Colon (tissue), 2 donors: ENCODE data around the gene DNAH6.

Source experiments
- FAIRE-seq: peaks from 2 replicates; lab custom pipeline; 2012; peaks lifted over from hg19 to GRCh38; lab: Jason Lieb, UNC
- donor health status: control.
- donor health status: control.

Gene DNAH6

DNA sequence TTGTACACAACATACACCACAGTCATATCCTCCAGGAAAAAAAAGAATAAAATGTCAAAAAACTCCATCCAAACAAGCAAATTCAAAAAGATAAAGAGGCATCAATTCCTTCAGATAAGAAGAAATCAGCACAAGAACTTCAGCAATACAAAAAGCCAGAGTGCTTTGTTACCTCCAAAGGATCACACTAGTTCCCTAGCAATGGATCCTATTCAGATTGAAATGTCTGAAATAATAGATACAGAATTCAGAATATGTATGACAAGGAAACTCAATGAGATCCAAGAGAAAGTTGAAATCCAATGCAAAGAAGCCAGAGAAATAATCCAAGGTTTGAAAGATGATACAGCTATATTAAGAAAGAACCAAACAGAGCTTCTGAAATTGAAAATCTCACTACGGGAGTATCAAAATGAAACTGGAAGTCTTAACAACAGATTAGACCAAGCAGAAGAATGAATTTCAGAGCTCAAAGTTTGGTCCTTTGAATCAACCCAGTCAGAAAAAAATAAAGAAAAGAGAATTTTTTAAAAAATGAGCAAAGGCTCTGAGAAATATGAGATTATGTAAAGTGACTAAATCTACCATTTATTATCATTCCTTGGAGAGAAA, 284.0 kb downstream of the DNAH6 start:
- FAIRE-seq = no peak

DNA sequence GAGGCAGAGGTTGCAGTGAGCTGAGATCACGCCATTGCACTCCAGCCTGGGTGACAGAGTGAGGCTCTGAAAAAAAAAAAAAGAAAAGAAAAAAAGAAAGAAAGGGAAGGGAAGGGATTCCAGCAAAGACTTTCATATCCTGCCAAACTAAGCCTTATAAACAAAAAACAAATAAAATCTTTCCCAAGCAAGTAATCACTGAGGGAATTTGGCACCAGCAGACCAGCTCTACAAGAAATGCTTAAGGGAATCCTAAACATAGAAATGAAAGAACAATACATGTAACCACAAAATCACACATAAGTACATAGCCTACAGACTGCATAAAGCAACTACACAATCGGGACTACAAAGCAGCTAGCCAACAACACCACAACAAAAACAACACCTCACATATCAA, 285.5 kb downstream of the DNAH6 start:
- no peak for FAIRE-seq

DNA sequence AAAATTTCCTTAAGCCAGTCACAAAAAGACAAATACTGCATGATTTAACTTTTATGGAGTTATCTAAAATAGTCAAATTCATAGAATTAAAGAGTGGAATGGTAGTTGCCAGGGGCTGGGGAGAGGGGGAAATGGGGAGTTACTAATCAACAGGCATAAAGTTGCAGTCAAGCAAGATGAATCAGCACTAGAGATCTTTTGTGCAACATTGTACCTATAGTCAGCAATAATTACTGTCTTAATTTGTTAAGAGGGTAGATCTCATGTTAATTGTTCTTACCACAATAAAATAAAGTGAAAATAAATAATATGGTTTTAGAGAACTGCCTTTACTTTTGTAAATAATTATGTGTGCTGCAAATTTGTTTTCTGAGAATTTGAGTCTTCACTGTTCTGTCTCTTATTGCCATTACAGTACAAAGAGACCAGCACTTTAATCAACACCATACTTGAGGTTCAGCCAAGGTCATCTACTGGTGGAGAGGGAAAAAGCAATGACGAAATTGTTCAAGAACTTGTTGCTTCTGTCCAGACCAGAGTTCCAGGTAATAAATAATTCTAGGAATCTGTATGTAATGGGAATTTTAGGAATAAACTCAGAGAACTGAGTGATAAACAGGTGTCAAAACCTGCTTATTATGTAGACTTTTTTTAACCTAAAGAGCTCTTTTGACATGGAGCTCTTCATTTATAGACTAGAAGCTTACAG, 289.1 kb downstream of the DNAH6 start:
- FAIRE-seq = no peak

DNA sequence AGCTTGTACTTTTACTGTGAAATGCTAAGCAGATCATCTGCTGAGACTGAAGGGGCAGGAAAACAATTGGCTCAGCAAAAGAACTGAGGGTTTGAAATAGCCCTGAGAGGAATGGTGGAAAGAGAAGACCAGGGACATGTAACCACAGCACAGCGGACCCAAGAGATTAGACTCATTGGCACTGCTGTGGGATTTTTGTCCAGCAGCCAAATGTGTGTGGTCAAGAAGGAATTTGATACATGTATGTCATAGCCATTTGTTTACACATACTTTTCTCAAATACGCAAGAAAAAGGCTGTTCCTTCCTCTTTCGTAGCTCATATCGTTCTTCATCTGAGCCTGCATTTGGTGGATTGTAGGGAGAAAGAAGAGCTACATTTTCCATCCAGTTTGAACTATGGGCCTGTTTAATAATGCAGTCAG, 290.8 kb downstream of the DNAH6 start:
- no peak for FAIRE-seq

DNA sequence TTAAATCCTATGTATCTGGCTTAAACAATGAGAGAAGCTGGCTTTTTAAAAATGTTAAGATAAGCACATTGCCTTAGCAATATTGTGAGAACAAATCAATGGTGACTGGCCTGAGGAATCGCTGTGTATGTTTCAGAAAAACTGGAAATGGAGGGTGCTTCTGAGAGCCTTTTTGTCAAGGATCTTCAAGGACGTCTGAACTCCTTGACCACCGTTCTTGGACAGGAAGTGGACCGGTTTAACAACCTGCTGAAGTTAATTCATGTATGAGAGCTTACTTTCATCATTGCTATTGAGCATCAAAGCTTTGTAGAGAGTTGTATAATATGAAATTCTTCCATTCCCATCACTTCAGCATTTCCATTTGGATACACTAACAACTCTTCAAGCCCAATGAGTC, 292.0 kb downstream of the DNAH6 start:
- FAIRE-seq = no peak

DNA sequence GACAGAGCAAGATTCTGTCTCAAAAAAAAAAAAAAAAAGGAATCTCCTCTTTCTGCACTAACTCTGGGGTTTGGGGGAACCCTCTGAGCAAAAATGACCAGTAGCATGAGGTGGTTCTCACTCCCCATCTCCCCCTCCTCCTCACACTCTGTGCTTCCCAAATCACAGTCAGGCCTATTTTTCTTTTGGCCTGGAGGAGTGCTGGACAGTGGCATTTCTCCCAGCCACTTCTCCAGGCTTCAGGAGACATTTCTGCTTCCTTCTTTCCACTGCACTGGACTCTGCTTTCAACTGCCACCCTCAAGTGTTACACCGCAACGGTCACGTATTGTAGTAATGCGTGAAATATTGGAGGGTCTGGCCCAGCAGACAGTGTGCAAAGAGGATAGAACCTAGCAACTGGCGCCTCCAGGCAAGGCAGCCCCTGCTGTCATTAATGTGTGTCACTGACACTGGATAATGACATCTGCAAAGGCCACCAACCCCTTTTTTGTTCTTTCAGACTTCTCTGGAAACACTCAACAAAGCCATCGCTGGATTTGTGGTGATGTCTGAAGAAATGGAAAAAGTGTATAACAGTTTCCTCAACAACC, 295.6 kb downstream of the DNAH6 start:
- FAIRE-seq = no peak

DNA sequence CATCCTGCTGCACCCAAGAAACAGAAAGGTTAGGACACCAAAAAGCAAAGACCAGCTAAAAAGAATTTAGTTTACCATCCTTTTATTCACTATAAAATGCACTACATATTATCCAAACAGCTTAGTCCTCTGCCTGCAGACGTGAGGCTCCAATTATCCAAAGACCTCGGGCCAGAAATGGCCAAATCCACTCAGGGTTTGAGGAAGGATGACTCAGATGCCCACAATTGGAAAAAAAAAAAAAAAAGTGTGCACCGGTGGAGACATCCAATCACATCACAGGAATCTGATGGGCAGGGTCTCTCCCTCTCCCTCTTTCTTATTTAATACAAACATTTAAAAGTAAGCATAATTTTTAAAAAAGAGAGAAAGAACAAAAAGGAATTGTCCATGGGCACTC, 298.8 kb downstream of the DNAH6 start:
- no peak for FAIRE-seq

DNA sequence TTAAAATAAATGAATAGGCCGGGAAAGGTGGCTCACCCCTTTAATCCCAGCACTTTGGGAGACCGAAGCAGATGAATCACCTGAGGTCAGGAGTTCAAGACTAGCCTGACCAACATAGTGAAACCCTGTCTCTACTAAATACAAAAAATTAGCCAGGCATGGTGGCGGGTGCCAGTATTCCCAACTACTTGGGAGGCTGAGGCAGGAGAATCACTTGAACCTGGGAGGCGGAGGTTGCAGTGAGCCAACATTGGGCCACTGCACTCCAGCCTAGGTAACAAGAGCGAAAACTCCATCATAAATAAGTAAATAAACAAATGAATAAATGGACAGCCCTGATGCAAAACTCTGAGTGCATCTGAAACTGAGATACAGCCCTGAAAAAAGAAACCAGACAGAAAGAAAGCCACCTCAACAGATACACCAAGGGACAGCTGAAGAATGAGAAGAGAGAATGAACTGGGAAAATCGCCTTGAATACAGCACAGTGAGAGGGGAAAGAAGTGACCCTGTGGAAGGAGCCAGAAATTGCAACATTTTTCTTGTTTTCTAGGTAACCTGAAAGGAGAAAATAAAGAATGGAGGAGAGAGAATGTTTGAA, 300.2 kb downstream of the DNAH6 start:
- no peak for FAIRE-seq

DNA sequence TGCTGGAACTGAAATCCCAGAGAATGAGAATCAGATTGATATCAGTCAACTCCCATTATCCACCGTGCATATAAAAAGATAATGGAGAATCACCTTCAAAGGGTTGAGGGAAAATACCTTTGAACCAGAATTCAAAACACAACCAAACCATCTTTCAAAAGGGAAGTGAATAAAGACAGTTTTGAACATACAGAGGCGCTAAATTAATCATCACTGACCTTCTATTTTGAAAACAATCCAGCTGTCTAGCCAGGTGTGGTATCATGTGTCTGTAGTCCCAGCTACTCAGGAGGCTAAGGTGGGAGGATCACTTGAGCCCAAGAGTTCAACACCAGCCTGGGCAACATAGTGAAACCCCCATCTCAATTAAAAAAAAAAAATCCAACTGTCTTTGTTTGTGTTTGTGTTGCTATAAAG, 300.9 kb downstream of the DNAH6 start:
- no peak for FAIRE-seq

DNA sequence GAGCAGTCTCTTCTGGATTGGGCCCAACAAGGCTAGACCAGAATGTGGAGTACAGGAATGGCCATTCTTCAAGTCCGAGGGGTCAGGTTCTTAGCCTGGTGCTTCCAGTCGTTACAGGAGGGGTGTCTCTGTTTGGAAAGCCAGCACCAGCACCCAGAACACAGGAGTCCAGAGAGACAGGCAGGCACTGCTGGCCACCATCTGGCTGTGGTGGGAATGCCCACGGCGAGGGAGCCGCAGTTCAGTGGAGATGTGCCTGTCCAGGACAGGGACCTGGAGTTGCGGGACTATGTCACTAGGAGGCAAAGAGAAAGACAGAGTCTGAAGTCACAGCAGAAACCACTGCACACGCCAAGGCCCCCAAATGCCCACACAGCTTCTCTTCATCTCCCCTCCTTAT, 305.5 kb downstream of the DNAH6 start:
- FAIRE-seq = no peak

DNA sequence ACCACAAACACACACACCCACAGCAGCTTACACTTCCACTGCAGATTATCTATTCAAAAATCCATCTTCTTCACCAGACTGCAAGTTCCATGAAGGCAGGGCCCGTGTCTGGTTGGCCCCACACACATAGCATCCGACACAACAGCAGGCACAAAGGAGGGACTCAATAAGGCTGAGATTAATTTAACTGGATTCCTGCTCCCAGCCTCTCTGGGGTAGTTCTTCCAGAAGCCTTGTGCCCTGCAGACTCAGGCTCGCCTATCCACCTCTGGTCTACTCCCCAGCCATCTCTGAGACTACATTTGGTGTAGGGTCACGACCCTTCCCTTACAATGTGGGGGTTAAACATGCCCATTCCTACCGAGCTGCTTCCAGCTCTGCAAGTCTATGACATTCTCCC, 306.9 kb downstream of the DNAH6 start:
- FAIRE-seq = no peak

DNA sequence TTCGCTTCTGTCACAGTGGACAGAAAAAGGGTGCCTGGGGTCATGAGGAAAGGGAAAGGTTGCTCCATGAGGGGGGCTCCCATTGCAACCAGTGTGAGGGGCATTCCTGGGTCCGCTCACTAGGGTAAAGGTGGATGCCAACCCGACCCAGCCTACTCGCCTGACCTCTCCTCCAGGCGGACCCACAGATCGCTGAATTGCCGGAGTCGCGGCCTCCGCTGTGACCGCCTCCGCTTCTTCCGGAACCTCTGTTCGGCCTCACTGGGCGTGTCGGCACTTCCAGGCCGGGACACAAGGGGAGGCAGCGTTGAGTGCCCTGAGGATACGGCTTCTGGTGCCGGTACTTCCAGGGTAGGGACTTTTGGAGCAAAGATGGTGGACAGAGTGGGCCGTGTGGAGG, 307.5 kb downstream of the DNAH6 start:
- FAIRE-seq = no peak

DNA sequence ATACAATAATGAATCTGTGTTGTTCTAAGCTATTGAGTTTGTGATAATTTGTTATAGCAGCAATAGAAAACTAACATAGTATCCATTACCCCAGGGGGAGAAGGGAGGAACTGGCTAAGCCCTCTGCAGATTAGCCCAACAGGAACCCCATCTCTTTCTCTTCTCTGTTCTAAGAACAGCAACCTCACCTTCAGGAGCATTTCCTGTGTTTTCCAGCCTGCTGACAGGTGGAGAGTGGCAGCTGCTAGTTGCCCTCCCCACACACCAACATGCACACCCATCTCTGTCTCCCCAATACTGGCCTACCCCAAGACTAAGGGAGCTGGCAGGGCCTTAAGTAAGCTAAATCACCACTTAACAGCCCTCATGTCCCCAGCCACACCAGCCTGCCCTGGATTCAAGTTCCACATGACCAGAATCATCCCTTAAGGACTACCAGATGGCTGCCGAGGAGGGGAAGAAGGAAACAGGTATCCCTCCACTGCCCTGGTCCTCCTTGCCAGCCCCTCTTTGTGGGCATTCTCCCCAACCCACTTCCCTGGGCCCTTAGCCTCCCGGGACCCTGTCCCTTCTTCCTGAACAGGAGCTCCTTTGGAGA, 311.8 kb downstream of the DNAH6 start:
- FAIRE-seq = no peak

DNA sequence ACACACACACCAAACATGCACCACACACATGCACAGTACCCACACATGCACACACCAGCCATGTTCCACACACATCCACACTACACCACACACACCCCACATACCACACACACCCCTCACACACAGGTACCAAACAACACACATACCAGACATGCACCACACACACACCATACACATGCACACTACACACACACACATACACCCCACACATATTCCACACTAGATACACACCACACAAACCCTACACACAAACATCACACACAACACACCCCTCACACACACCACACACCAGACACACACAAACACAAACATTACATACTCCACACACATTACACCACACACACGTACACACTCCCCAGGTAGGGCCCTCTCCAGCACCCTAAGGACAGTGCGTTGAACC, 313.4 kb downstream of the DNAH6 start:
- FAIRE-seq = no peak

DNA sequence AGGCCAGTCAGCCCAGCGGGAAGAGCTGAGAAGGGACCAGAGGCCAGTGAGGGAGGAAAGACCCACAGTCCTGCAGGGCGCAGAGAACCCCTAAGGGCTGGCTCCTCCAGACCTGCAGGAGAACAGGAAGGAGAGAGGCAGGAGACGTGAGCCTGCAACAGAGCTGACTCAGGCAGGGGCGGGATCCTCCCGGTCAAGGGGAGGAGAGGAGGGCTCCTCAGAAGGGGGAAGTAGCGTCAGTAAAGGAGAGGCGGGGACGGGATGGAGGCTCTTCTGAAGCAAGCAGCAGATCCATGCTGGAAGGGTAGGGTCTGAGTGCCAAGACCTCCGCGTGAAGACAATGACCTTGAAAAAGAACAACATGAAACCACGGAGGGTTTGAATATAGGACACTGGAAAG, 313.8 kb downstream of the DNAH6 start:
- no peak for FAIRE-seq

DNA sequence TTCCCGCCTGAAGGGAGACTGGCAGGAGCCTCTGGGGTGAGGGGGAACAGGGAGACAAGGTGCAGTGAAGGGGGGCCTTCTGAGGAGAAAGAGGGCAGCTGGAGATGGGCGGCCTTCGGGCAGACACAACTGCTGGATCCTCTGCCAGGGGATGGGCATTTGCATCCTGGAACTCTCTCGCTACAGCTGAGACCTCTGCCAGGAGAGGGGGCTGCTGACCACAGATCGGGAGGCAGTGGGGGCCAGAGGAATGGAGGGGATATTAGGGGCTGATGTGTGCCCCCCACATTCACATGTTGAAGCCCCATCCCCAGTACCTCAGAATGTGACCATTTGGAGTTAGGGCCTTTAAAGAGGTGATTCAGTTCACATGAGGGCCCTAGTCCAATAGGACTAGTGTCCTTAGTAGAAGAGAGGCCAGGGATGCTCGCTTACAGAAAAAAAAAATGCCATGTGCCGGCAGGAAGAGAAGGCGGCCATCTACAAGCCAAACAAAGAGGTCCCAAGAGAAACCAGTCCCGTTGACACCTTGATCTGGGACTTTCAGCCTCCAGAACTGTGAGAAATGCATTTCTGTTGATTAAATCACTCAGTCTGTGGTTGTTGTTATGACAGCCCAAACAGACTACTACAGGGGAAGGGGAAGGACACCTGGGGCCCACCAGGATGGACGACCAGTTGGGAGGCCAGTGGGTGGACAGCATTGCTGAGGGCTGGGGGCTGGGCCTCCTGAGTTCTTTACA, 314.6 kb downstream of the DNAH6 start:
- no peak for FAIRE-seq

DNA sequence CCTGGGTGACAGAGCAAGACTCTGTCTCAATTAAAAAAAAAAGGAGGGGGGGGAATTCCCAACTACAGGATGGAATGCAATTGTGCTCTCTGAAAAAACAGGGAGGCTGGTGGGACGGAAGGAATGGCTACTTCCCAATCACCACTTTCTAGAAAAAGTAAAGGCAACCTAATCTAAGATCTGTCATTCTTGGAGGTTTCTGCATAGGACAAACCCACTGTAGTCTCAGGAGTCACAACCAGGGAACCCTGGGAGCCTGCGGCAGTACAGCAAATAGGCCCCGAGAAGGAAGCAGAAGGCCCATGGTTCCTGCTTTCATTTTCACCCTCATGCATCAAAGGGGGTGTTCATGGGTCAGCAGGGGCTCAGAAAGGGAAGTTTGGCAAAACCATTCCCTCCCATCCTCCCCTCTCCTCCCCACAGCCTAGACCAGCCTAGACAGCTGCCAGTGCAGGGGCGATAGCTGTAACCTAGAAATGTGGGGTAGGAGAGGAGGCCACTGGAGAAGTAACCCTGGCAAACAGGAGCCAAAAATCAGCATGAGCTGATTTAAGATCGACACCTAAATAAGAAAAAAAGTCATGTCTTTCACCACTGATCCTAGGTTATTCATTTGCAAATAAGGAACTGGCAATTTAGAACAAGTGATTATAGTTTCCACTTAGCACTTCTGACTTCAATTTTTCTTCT, 316.6 kb downstream of the DNAH6 start:
- FAIRE-seq = no peak

DNA sequence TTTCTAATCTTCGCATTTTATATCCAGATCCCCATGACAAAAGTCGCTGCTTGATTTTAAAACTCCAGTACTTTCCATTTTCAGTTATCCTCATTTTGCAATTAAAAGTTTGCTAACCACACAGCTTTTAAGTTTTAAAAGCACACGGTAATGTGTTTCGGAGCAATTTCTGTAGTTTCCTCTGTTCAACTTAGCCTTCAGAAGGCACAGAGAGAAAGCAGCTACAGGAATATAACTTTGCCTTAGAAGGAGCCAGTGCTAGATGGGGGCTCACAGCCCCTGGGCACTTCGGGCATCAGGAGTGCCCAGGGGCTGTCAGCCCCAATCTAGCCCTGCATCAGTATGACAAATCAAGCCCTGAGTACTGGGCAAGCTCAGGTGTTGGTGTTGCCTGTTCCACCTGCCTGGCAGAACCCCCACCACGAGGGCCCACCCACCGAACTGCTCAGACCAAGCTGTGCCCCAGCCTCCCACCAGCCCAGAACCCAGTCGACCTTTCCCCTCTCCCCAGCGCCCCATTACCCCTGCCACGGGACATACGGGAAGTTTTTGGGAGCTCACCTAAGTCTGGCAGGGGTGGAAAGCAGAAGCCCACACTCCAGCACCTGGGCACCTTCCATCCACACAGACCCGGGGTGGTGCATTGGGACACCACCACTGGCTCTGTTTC, 317.3 kb downstream of the DNAH6 start:
- no peak for FAIRE-seq

DNA sequence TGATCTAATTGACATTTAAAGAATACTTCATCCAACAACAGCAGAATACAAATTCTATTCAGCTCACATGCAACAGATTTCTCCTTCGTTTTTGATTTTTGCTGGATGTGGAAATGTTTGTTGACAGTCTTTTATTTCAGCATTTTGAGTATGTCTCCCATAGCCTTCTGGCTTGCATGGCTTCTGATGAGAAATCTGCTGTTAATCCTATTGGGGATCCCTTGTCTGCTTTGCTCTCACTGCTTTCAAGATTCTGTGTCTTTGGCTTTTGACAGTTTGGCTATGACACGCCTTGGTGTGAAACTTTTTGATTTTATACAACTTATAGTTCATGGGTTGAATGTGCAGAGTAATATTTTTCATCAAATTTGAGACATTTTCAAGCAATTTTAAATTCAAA, 319.9 kb downstream of the DNAH6 start:
- no peak for FAIRE-seq

DNA sequence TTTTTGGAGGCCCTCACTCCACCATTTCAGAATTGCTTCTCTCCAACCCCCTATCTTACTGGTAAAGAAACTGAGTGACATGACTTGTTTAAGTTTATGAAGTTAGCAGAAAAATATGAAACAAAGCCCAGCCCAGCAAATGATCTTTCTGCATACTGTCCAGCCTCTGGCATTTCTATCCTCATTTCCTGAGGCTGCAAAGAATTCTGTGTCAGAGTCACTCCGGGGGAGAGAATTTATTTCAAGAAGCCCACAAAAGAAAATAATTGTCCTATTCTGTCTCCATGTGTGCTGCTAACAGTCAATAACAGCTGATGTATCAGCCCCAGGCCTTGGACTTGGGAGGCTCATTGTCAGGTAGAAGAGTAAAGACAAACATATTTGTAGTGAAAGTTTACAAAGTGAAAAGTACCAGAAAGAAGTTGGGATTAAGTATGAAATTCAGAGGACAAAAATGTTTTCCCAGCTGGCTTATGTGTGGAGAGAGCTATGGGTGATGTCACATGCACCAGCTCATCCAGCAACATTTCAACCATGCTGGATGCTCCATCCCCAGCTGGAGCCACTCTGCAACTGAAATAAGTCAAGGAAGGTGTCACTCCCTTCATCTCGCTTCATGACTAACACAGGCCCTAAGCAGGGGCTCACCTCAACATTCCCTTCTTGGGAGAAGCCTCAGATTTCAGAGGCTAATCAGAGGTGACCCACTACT, 322.3 kb downstream of the DNAH6 start:
- no peak for FAIRE-seq
